ENCODE measurements around the gene RRAS.

RRAS gene

DNA sequence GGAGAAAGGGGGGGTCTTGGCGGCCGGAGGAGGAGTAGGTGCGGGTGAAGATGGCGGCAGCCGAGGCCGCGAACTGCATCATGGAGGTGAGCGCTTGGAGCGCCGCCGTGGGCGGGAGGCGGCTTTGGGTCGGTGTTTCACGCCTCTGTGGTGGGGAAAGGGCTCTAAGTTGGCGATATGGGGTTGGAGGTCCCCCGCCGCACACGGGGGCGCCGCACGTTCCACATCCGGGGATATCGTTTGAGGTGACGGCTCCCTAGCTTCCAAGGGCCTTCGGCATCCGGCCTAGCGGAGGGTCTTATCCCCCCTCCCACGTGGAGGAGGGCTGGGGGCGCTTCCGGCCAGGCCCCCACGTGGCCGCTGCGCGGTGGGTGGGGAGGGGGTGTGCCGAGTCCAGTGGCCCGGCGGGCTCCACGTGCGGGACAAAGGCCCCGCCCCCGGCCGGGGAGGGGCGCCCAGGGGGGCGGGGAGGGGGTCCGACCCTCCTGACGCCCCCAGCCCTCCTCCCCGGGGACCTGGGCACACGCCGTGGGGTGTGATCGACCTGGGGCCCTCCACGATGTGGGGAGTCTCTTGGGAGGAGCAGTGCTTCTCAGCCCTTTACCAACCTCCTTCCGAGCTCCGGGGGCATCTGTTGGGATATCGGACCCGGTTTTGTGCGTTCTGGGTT is 37.4 kb upstream of the RRAS start, which contains the start of gene PRMT1:
Gene PRMT1, plus strand, starts transcription at position 41 of the 670 bp plus-strand sequence. Its CDS starts 10 bp downstream, at position 51.
- TF ChIP-seq, protein P1, sequence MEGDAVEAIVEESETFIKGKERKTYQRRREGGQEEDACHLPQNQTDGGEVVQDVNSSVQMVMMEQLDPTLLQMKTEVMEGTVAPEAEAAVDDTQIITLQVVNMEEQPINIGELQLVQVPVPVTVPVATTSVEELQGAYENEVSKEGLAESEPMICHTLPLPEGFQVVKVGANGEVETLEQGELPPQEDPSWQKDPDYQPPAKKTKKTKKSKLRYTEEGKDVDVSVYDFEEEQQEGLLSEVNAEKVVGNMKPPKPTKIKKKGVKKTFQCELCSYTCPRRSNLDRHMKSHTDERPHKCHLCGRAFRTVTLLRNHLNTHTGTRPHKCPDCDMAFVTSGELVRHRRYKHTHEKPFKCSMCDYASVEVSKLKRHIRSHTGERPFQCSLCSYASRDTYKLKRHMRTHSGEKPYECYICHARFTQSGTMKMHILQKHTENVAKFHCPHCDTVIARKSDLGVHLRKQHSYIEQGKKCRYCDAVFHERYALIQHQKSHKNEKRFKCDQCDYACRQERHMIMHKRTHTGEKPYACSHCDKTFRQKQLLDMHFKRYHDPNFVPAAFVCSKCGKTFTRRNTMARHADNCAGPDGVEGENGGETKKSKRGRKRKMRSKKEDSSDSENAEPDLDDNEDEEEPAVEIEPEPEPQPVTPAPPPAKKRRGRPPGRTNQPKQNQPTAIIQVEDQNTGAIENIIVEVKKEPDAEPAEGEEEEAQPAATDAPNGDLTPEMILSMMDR (IDR thresholded peaks at IDR 0.05), result no peak
- Histone ChIP-seq H3K4me3 (ENCODE audit: low read depth, low read length) (peak within 1 kb of the TSS; percentile 81), H3K79me2 (peaks cover 18% of the 10 kb centered on the region), H3K4me1 (peaks cover 18% of the 10 kb centered on the region), H3K27ac (peak within 1 kb of the TSS; percentile 90), H3K36me3 (ENCODE audit: control insufficient read depth, insufficient read depth, low read length) (no peaks in the 10 kb centered on the region), H3K9ac (peak within 1 kb of the TSS; percentile 92), H3K4me2 (ENCODE audit: low read length) (peak within 1 kb of the TSS; percentile 94), H3K27me3 (ENCODE audit: control insufficient read depth, insufficient read depth, low read length) (no peaks in the 10 kb centered on the region), H2AFZ (peak within 1 kb of the TSS; percentile 76), H3K9me3 (ENCODE audit: control insufficient read depth, low read length) (no peaks in the 10 kb centered on the region)

DNA sequence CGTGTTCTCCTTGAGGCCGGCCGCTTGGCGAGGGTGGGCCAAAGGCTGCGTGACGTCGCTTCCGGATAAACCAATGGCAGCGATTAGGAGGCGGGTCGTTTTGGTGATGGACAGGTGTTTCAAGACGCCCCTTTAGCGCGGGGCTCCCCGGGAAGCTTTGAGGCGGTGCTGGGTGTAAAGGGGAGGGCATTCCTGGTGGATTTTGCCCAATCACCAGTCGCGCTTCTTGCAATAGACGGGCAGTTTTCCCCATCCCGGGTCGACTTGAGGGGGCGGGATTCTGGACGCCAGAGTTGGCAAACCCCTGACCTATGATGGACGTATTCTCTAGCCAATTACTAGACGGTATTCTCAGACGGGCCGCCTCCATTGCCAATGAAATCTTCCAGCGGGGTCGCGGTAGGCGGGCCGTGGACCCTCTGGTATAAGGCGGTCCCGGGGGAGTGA is 36.9 kb upstream of the RRAS start:
- Histone ChIP-seq H3K4me1 (peaks cover 22% of the 10 kb centered on the region), H3K36me3 (ENCODE audit: control insufficient read depth, insufficient read depth, low read length) (no peaks in the 10 kb centered on the region)
- TF ChIP-seq, protein P1 (IDR thresholded peaks at IDR 0.05), result no peak

DNA sequence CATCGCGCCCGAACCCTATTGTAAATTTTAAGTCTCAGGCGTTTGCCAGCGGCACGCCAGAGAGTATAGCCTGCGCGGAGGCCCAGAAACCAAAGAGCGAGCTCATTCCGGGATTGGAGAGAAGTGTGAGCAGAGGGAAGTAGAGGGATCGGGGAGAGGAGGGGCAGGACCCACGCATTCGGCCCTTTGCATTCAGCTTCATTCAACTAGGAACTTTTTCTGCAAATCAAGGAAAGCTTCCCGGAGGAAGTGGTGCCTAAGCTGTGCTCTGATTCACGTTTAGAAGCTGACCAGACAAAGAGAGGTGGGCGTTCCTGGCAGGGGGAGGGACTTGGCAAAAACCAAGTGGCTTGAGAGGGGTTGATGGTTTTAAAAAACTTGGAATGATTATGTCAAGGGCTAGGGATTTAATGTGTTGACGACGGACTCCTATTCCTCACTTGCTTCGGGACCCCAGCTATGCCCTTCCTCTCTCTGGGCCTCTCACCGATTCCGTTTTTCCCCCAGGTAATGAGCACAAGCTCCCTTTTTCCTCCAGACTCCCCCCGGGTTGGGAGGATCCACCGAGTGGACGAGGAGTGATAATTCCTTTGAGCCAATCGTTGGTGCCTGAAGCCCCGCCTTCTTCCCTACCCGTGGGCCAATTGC is 36.3 kb upstream of the RRAS start:
- H3K9me3 ChIP-seq (ENCODE audit: control insufficient read depth, low read length), result no peaks in the 10 kb centered on the region
- H3K4me2 ChIP-seq (ENCODE audit: low read length), result peak overlapping the region; percentile 58
- H3K79me2 ChIP-seq, result peaks cover 12% of the 10 kb centered on the region
- TF ChIP-seq, protein P1 (IDR thresholded peaks at IDR 0.05), result no peak
- peak overlapping the region; percentile 81 for H3K4me3 ChIP-seq (ENCODE audit: low read depth, low read length)
- H3K9ac ChIP-seq, result no peak overlapping the region
- peak overlapping the region; percentile 76 for H2AFZ ChIP-seq
- no peaks in the 10 kb centered on the region for H3K36me3 ChIP-seq (ENCODE audit: control insufficient read depth, insufficient read depth, low read length)
- H3K4me1 ChIP-seq, result peaks cover 22% of the 10 kb centered on the region
- H3K27ac ChIP-seq, result peak overlapping the region; percentile 89
- no peaks in the 10 kb centered on the region for H3K27me3 ChIP-seq (ENCODE audit: control insufficient read depth, insufficient read depth, low read length)

More for the DNA sequence above, 36.9 kb upstream of the RRAS start:
- H3K27me3 ChIP-seq (ENCODE audit: control insufficient read depth, insufficient read depth, low read length), result no peaks in the 10 kb centered on the region
- H3K9me3 ChIP-seq (ENCODE audit: control insufficient read depth, low read length), result no peaks in the 10 kb centered on the region
- H3K4me3 ChIP-seq (ENCODE audit: low read depth, low read length), result peak overlapping the region; percentile 81
- H2AFZ ChIP-seq, result peak overlapping the region; percentile 76
- H3K79me2 ChIP-seq, result peaks cover 14% of the 10 kb centered on the region
- peak overlapping the region; percentile 90 for H3K27ac ChIP-seq
- H3K9ac ChIP-seq, result peak overlapping the region; percentile 92
- peak overlapping the region; percentile 94 for H3K4me2 ChIP-seq (ENCODE audit: low read length)

DNA sequence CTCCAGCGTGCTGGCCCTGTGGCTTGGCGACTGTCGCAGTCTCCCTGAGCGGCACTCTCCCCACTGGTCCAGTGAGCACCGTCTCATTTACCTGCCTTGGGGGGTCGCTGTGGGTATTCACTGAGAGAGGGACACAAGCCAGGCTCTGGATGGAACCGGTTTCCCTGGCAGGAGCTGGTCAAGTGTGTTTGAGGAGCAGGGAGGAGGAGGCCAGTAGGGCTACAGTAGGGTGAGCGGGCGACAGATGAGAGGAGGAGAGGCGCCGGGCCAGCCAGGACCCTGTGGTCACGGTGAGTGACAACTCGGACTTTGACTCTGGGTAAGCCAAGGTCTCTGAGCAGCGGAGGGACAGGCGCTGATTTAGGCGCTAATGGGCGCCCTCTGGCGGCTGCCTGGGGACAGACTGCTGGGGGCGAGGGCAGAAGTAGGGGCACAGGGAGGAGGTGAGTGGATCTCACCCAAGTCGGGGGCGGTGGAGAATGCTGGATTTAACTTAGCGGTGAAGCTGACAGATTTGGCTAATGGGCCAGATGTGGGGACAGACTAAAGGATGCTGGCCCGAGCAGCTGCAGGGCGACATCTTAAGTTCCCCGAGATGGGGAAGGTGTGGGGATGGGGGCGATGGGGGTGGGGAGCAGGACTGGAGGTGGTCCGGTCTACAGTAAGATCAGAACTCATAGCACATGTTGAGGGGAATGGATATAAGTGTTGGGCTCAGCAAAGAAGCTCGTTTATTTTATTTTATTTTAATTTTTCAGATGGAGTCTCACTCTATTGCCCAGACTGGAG is 32.4 kb upstream of the RRAS start:
- Histone ChIP-seq H3K9me3 (ENCODE audit: control insufficient read depth, low read length) (no peaks in the 10 kb centered on the region), H2AFZ (peak overlapping the region; percentile 68), H3K36me3 (ENCODE audit: control insufficient read depth, insufficient read depth, low read length) (no peaks in the 10 kb centered on the region), H3K4me1 (peaks cover 4% of the 10 kb centered on the region), H3K4me2 (ENCODE audit: low read length) (peak overlapping the region; percentile 77), H3K79me2 (no peaks in the 10 kb centered on the region), H3K9ac (no peak overlapping the region), H3K4me3 (ENCODE audit: low read depth, low read length) (peak overlapping the region; percentile 39), H3K27ac (no peak overlapping the region), H3K27me3 (ENCODE audit: control insufficient read depth, insufficient read depth, low read length) (no peaks in the 10 kb centered on the region)
- TF ChIP-seq, protein P1 (IDR thresholded peaks at IDR 0.05), result peak; percentile 86
